Upper lobe of left lung (tissue), 6 donors: ENCODE results near the gene INO80E. TPM values are rescaled to one million over a fixed set of nuclear protein-coding genes. Genes with fewer than 3 reads are reported as not detected.

Experiments used
- ATAC-seq, 2 donors: fragments of 200-7000 bp; cut with Tn5 transposase; one replicate each; pipeline ENCODE4 v1.9.1; 2022; ENCODE audit warnings: mild to moderate bottlenecking in 2 of 2, moderate library complexity in 2 of 2; ENCODE audit not compliant: low FRiP score in 2 of 2
- DNase-seq, 2 donors: peaks; one replicate each; pipeline ENCODE4 v3.0.0-alpha.2; 2019 to 2020
- H3K27ac ChIP-seq, 4 donors: fragments of 200-600 bp; sonication (generic); one replicate each; pipeline ENCODE4 v1.5.1; 2016 to 2019
- H3K27me3 ChIP-seq, 4 donors: fragments of 200-600 bp; sonication (generic); one replicate each; pipeline ENCODE4 v1.5.1; 2017 to 2019
- H3K36me3 ChIP-seq, 4 donors: fragments of 200-600 bp; sonication (generic); one replicate each; pipeline ENCODE4 v1.5.1; 2016 to 2019
- H3K4me1 ChIP-seq, 4 donors: fragments of 200-600 bp; sonication (generic); one replicate each; pipeline ENCODE4 v1.5.1; 2018 to 2019
- H3K4me3 ChIP-seq, 4 donors: fragments of 200-600 bp; sonication (generic); one replicate each; pipeline ENCODE4 v1.5.1; 2017 to 2019; ENCODE audit warnings: mild to moderate bottlenecking in 2 of 4, moderate library complexity in 1 of 4
- H3K9me3 ChIP-seq, 4 donors: fragments of 200-600 bp; sonication (generic); one replicate each; pipeline ENCODE4 v1.5.1; 2018 to 2019
- CTCF ChIP-seq, 6 experiments: fragments of 450-650 bp in 4 of 6; fragments of 200-600 bp in 2 of 6; sonication (generic) in 2 of 6; IDR thresholded peaks; one replicate each; pipeline ENCODE4 v1.5.1; 2016 to 2019; ENCODE audit warnings: antibody characterized with exemption in 6 of 6
- EP300 ChIP-seq, 4 donors: sonication (generic); formaldehyde crosslinking; IDR thresholded peaks; one replicate each; pipeline ENCODE4 v1.5.1; 2017; ENCODE audit warnings: antibody characterized with exemption in 4 of 4, control low read depth in 2 of 4
- POLR2A ChIP-seq, 4 donors: fragments of 450-650 bp; IDR thresholded peaks; one replicate each; pipeline ENCODE4 v1.5.1; 2016 to 2017; ENCODE audit warnings: antibody characterized with exemption in 4 of 4, mild to moderate bottlenecking in 2 of 4
- POLR2AphosphoS5 ChIP-seq, 2 donors: sonication (generic); formaldehyde crosslinking; IDR thresholded peaks; one replicate each; pipeline ENCODE4 v1.5.1; 2017; ENCODE audit warnings: antibody characterized with exemption in 2 of 2
- WGBS, 2 donors: methylation state at CpG; one replicate each; pipeline ENCODE4 v1.1.5; 2017 to 2018; 5-methylcytosine and 5-hydroxymethylcytosine counted together
- total RNA-seq, 6 donors: library from RNA; depleted of rRNA in 4 of 6; stranded (reverse); fragments of >200 nt in 4 of 6; gene quantifications; one replicate each; pipeline versions ENCODE4 v1.1.0 to v1.2.1, GENCODE V29; 2016 to 2021
- donor health status: DM: no; HTN: no; CAD: no; lungs with moderate emphysema.
- donor health status: DM: no; HTN: yes; CAD: no; lungs with severe emphysema.

The INO80E gene
- total RNA-seq = 10 to 100 TPM; 29.5 to 82.8 (median 55.7) TPM

DNA sequence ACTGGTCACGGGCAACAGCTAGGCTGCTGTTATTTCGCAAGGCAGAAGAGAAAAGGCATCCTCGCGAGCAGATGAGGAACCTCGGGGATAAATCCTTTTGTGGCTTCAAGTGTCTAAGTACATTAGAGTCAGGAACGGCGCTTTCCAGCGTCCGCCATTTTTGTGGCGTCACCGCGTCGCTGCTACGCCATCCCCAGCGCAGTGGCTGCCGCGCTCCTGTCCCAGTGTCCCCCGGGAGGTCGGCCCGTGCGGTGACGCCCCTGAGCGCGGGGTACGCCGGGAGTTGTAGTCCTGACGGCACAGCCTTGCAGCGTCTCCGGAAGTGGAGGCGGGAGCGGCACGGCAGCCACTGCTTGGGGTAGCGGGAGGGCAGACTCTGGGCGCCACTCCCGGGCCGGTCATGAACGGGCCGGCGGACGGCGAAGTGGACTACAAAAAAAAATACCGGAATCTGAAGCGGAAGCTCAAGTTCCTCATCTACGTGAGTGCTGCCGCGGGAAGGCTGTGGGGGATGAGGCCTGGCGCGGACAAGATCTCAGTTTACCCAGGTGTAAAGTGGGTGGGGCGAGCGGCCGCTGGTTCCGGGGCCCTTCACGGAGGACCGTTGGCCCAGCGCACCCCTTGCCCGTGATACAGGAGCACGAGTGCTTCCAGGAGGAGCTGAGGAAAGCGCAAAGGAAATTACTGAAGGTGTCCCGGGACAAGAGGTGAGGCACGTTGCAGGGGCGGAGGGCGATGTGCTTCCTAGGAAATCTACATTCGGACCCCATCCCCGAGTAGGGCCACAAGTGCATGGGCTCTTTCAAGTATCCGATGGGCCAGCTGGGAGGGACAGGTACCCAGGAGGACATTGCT, at the start of gene INO80E:
TSS of gene INO80E (plus strand) at position 331 of the 855 bp plus-strand sequence. CDS start at position 401, 70 bp downstream.
- Histone ChIP-seq H3K9me3 (no peaks in the 10 kb centered on the region), H3K36me3 (peaks cover 1 to 55% (median 31%) of the 10 kb centered on the region in 4 donors), H3K4me3 (peak within 1 kb of the TSS; percentile 74 to 96 (median 83)), H3K27me3 (no peaks in the 10 kb centered on the region), H3K4me1 (peaks cover 21 to 43% (median 36%) of the 10 kb centered on the region in 4 donors), H3K27ac (peak within 1 kb of the TSS; percentile 88 to 92 (median 90))
- DNase-seq (peak; percentile 99 to 100), ATAC-seq (peak; percentile 98)
- 0 to 1% methylated on average over 54 to 65 of the region's 65 CpGs for WGBS, 2 donors
- TF ChIP-seq CTCF (IDR thresholded peaks at IDR 0.05) = peak in 2 of 6 experiments; percentile 21 to 38
- peak in 1 of 4 donors; percentile 34 for TF ChIP-seq EP300 (IDR thresholded peaks at IDR 0.05)
- TF ChIP-seq POLR2A (IDR thresholded peaks at IDR 0.05) = peak in 2 of 4 donors; percentile 27 to 64
- TF ChIP-seq POLR2AphosphoS5 (IDR thresholded peaks at IDR 0.05) = peak; percentile 86 to 94

DNA sequence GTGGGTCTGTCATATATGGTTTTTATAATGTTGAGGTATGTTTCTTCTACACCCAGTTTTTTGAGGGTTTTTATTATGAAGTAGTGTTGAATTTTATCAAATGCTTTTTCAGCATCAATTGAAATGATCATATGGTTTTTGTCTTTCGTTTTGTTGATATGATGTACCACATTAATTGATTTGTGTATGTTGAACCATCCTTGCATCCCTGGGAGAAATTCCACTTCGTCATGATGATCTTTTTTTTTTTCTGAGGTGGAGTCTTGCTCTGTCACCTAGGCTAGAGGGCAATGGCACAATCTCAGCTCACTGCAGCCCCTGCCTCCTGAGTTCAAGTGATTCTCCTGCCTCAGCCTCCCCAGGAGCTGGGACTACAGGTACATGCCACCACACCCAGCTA, 48.1 kb upstream of the INO80E start:
- TF ChIP-seq CTCF (IDR thresholded peaks at IDR 0.05) (no peak), POLR2AphosphoS5 (IDR thresholded peaks at IDR 0.05) (no peak), EP300 (IDR thresholded peaks at IDR 0.05) (no peak), POLR2A (IDR thresholded peaks at IDR 0.05) (no peak)
- H3K36me3 ChIP-seq = no peaks in the 10 kb centered on the region
- H3K27ac ChIP-seq = no peak overlapping the region
- H3K4me1 ChIP-seq = peaks cover 0 to 5% (median 0%) of the 10 kb centered on the region in 4 donors
- H3K27me3 ChIP-seq = no peaks in the 10 kb centered on the region
- no peak for DNase-seq
- 77 to 78% methylated on average over 2 of the region's 2 CpGs for WGBS, 2 donors
- no peak overlapping the region for H3K4me3 ChIP-seq
- no peaks in the 10 kb centered on the region for H3K9me3 ChIP-seq
- no peak for ATAC-seq

GRCh38 chr16:29950806-29951461, 45.1 kb upstream of the INO80E start:
- Histone ChIP-seq H3K36me3 (no peaks in the 10 kb centered on the region), H3K27ac (no peak overlapping the region), H3K9me3 (no peaks in the 10 kb centered on the region), H3K27me3 (no peaks in the 10 kb centered on the region), H3K4me1 (no peaks in the 10 kb centered on the region), H3K4me3 (no peak overlapping the region)
- DNase-seq (no peak), ATAC-seq (no peak)
- no peak for TF ChIP-seq CTCF (IDR thresholded peaks at IDR 0.05)
- no peak for TF ChIP-seq POLR2AphosphoS5 (IDR thresholded peaks at IDR 0.05)
- TF ChIP-seq POLR2A (IDR thresholded peaks at IDR 0.05) = no peak
- no peak for TF ChIP-seq EP300 (IDR thresholded peaks at IDR 0.05)
- 91 to 100% methylated on average over 2 to 4 of the region's 4 CpGs for WGBS, 2 donors

- WGBS, 2 donors = 85 to 94% methylated on average over 7 to 8 of the region's 8 CpGs
- no peak overlapping the region for H3K4me3 ChIP-seq
- H3K4me1 ChIP-seq = no peaks in the 10 kb centered on the region
- no peak for DNase-seq
- ATAC-seq = no peak
- H3K27ac ChIP-seq = no peak overlapping the region
- no peaks in the 10 kb centered on the region for H3K27me3 ChIP-seq
- no peaks in the 10 kb centered on the region for H3K9me3 ChIP-seq
- no peaks in the 10 kb centered on the region for H3K36me3 ChIP-seq
- no peak for TF ChIP-seq POLR2A (IDR thresholded peaks at IDR 0.05)
- TF ChIP-seq CTCF (IDR thresholded peaks at IDR 0.05) = no peak
- no peak for TF ChIP-seq EP300 (IDR thresholded peaks at IDR 0.05)
- TF ChIP-seq POLR2AphosphoS5 (IDR thresholded peaks at IDR 0.05) = no peak
Observed at GRCh38 chr16:29951625-29952365, 44.2 kb upstream of the INO80E start.
